ENCODE measurements around the gene ADAMTS9. TPM values are rescaled to one million over a fixed set of nuclear protein-coding genes. Genes with fewer than 3 reads are reported as not detected.

ADAMTS9 gene
- total and polyA plus RNA-seq, 2 experiments from 2014 or later = 0.31 to 0.81 TPM

GRCh38 chr3:64608741-64609140 lies 79.1 kb downstream of the ADAMTS9 start:
- Mint-ChIP-seq H3K27me3 (ENCODE audit: insufficient read depth, low read depth, poor library complexity) (no peaks in the 10 kb centered on the region), H3K36me3 (ENCODE audit: low read depth) (no peaks in the 10 kb centered on the region), H3K27ac (no peak overlapping the region)

More at GRCh38 chr3:64608741-64609140, 79.1 kb downstream of the ADAMTS9 start:
- TF ChIP-seq EZH2phosphoT487 (IDR thresholded peaks at IDR 0.05; ENCODE audit: unreplicated experiment) (no peak), ZNF462 (CRISPR knock-in tag; IDR thresholded peaks at IDR 0.05) (no peak), CREB1 (CRISPR knock-in tag; IDR thresholded peaks at IDR 0.05; ENCODE audit: low read depth) (no peak), JUNB (IDR thresholded peaks at IDR 0.05; ENCODE audit: unreplicated experiment) (no peak), CTCF (conservative IDR thresholded peaks at IDR 0.05; ENCODE audit: low read depth in 2 of 2) (no peak), STAT1 (IDR thresholded peaks at IDR 0.05; ENCODE audit: unreplicated experiment) (no peak), EZH2 (IDR thresholded peaks at IDR 0.05; ENCODE audit: low read depth, unreplicated experiment) (no peak), NANOG (IDR thresholded peaks at IDR 0.05; ENCODE audit: borderline replicate concordance) (no peak), ZNF331 (CRISPR knock-in tag; IDR thresholded peaks at IDR 0.05; ENCODE audit: low read depth) (no peak), POLR2AphosphoS5 (IDR thresholded peaks at IDR 0.05; ENCODE audit: low read depth) (no peak), REST (IDR thresholded peaks at IDR 0.05; ENCODE audit: unreplicated experiment) (no peak), ZNF114 (CRISPR knock-in tag; IDR thresholded peaks at IDR 0.05) (no peak)
- no peaks in the 10 kb centered on the region for H3K4me1 Mint-ChIP-seq
- no peak overlapping the region for H3K4me2 ChIP-seq
- no peaks in the 10 kb centered on the region for H3K9me3 Mint-ChIP-seq
- no peak overlapping the region for H3K4me3 Mint-ChIP-seq
- no peaks in the 10 kb centered on the region for H3K4me1 ChIP-seq (ENCODE audit: insufficient read depth)
- H3K36me3 ChIP-seq (ENCODE audit: insufficient read depth) = no peaks in the 10 kb centered on the region
- H3K79me2 ChIP-seq (replicated peaks; ENCODE audit: insufficient read depth) = no peaks in the 10 kb centered on the region
- H3K27me3 ChIP-seq (ENCODE audit: insufficient read depth) = no peaks in the 10 kb centered on the region
- H4K20me1 ChIP-seq (replicated peaks; ENCODE audit: insufficient read depth) = no peaks in the 10 kb centered on the region
- DNase-seq (ENCODE audit: low spot score) (no peak), ATAC-seq (no peak)
- no peaks in the 10 kb centered on the region for H3K9me2 ChIP-seq (ENCODE audit: insufficient read depth)
- H3F3A ChIP-seq (replicated peaks; ENCODE audit: low read depth) = no peaks in the 10 kb centered on the region
- no peak overlapping the region for H3K27ac ChIP-seq (ENCODE audit: low read depth)
- no peak overlapping the region for H3K4me3 ChIP-seq
- no peak overlapping the region for H2AFZ ChIP-seq
